ENCODE results near the gene SOBP. TPM values are rescaled to one million over a fixed set of nuclear protein-coding genes. Genes with fewer than 3 reads are reported as not detected.

The SOBP gene
- total RNA-seq, 1 donor from 2014 or later = 13.3 TPM

Other genes with a start within 250 kb of the SOBP start
- gene PDSS2, start 30.6 kb upstream of the SOBP start, total RNA-seq = 18.7 TPM

All from vagina (tissue), 1 donor.